Astrocyte of the spinal cord (primary cell): ENCODE measurements around the gene USP47.

Experiments
- DNase-seq: peaks from one replicate; pipeline ENCODE4 v3.0.0; 2011; ENCODE audit warnings: low read depth, low spot score
- H3K4me3 ChIP-seq: 2 replicates; pipeline ENCODE4 v1.5.1; 2011; ENCODE audit warnings: low read depth, mild to moderate bottlenecking, low read length, moderate library complexity
- in situ Hi-C: cut with HindIII; loops from 2 replicates; pipeline ENCODE4 v1.10.0; 2017; ENCODE audit warnings: low sequenced_read_pairs
- TF ChIP-seq, protein P1 (sequence below): IDR thresholded peaks from 2 replicates; pipeline ENCODE4 v1.5.1; 2012; ENCODE audit warnings: low read depth, mild to moderate bottlenecking, low read length, inconsistent platforms

USP47 gene

DNA sequence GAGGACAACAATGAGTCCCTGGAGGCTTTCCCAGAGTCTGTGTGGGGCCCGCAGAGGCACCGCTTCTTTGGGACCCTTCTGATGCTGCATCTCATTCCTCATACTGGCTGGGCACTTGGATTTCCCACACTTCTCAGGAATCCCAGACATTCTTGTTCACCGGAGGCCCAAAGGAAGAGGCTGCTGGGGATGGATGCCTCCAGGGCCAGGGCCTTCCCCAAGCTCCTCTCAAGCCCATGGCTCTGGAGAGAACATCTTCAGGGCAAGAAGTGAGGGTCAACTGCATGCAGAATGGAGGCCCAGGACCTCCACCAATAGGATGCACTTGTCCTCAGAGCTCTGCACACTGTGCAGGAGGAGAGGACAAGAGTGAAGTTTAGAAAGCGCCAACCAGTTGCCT is 132.1 kb downstream of the USP47 start:
- in situ Hi-C loops, result no loop called here
- no peak overlapping the region for H3K4me3 ChIP-seq
- TF ChIP-seq, protein P1, sequence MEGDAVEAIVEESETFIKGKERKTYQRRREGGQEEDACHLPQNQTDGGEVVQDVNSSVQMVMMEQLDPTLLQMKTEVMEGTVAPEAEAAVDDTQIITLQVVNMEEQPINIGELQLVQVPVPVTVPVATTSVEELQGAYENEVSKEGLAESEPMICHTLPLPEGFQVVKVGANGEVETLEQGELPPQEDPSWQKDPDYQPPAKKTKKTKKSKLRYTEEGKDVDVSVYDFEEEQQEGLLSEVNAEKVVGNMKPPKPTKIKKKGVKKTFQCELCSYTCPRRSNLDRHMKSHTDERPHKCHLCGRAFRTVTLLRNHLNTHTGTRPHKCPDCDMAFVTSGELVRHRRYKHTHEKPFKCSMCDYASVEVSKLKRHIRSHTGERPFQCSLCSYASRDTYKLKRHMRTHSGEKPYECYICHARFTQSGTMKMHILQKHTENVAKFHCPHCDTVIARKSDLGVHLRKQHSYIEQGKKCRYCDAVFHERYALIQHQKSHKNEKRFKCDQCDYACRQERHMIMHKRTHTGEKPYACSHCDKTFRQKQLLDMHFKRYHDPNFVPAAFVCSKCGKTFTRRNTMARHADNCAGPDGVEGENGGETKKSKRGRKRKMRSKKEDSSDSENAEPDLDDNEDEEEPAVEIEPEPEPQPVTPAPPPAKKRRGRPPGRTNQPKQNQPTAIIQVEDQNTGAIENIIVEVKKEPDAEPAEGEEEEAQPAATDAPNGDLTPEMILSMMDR, result no peak
- no peak for DNase-seq

DNA sequence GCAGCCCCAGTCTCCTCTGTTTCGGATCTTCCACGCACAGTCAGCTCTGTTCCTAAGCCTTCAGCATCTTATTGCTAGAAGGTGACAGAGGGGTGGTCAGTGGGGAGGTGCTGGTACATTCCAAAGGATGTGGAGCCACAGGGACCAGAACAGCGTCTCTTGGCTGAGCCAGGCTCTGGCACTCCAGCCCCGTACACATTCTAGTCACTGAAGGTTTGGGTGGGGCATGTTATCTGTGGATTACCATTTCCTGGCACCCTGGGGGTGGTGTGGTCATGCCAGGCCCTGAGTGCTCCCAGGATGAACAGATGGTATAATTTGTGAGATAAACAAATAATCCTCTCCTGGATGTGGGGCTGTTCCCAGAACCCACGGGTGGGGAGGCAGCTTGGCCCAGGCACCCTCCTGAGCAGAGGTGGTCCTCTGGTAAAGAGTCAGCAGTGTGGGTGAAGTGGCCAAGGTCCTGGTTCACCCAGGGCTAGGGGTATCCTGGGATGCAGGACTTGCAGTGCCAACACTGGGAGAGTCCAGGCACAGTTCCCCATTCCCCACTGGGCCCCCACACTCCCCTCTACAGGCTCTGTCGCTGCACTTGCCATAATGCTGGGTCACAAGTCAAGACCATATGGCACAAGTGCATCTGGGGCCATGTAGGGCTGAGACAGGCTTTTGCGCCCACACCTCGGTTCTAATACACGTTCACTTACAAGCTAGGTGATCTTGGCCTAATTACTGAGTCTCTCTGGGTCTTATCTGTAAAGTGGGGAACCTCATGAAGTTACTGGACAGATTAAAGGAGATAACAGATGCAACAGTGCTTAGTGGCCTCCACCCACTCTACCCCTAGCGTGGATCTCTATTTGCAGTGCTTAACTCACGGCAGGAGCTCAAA is 133.7 kb downstream of the USP47 start:
- TF ChIP-seq, protein P1, result no peak
- H3K4me3 ChIP-seq, result no peak overlapping the region
- in situ Hi-C loops, result no loop called here
- DNase-seq, result no peak

- H3K4me3 ChIP-seq, result no peak overlapping the region
- TF ChIP-seq, protein P1, result no peak
- peak; percentile 35 for DNase-seq
- in situ Hi-C loops, result no loop called here
These were observed 134.8 kb downstream of the USP47 start for GRCh38 chr11:11976481-11977127.

DNA sequence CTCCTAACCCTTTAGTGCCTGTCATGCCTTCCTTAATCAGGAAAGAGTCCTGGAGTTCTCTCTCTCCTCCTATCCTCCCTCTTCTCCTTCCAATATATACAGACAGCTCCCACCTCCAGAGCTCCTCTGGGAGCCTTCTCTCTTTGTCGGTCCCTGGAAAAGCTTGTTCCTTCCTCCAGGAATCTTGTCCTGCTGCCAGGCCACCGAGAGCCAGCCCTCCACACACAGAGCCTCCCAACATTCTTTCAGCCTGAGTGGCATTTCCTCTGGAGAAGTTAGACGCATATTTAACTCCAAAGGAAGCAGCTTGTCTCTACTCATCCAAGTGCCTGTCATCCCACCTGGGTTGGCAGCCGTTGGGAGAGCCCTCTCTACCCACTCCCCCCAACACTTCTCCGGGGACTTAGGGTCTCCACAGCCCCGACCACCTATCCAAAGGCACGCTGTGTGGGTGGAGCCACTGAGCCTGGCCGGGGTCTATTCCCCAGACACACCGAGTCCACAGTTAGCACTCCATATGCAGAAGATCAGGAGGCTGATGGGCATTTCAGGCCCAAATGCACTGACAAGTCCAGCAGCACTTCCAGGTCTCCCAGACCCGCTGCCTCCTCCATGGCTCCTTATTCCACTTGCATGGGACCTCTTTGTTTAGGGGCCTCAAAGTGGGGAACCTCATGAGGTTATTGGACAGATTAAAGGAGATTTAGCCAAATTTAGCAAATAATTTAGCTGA is 135.6 kb downstream of the USP47 start:
- peak; percentile 90 for DNase-seq
- TF ChIP-seq, protein P1, result no peak
- in situ Hi-C loops, result no loop called here
- H3K4me3 ChIP-seq, result no peak overlapping the region

GRCh38 chr11:11978098-11978637 is 136.4 kb downstream of the USP47 start:
- in situ Hi-C loops, result no loop called here
- TF ChIP-seq, protein P1, result no peak
- no peak overlapping the region for H3K4me3 ChIP-seq
- no peak for DNase-seq

GRCh38 chr11:11978792-11979487 is 137.2 kb downstream of the USP47 start:
- peak; percentile 77 for DNase-seq
- TF ChIP-seq, protein P1, result no peak
- in situ Hi-C loops, result no loop called here
- no peak overlapping the region for H3K4me3 ChIP-seq
